ENCODE measurements around the gene LHPP. TPM values are rescaled to one million over a fixed set of nuclear protein-coding genes. Genes with fewer than 3 reads are reported as not detected.

Gene LHPP
- total and polyA plus RNA-seq, 2 experiments from 2014 or later: 27.4 to 40.2 TPM

GRCh38 chr10:124436191-124436638 is 25.4 kb upstream of the LHPP start:
- no peak for DNase-seq (ENCODE audit: low spot score)
- Mint-ChIP-seq H3K27me3 (ENCODE audit: insufficient read depth, low read depth, poor library complexity) (peaks cover 3% of the 10 kb centered on the region), H3K9me3 (no peaks in the 10 kb centered on the region), H3K4me1 (no peaks in the 10 kb centered on the region), H3K27ac (no peak overlapping the region), H3K4me3 (no peak overlapping the region), H3K36me3 (ENCODE audit: low read depth) (no peaks in the 10 kb centered on the region)
- Histone ChIP-seq H2AFZ (no peak overlapping the region), H3K4me2 (no peak overlapping the region), H3K79me2 (replicated peaks; ENCODE audit: insufficient read depth) (no peaks in the 10 kb centered on the region), H3K9me2 (ENCODE audit: insufficient read depth) (no peaks in the 10 kb centered on the region), H4K20me1 (replicated peaks; ENCODE audit: insufficient read depth) (no peaks in the 10 kb centered on the region), H3K27me3 (ENCODE audit: insufficient read depth) (no peaks in the 10 kb centered on the region), H3K4me1 (ENCODE audit: insufficient read depth) (no peaks in the 10 kb centered on the region), H3K36me3 (ENCODE audit: insufficient read depth) (no peaks in the 10 kb centered on the region), H3K4me3 (no peak overlapping the region), H3K27ac (ENCODE audit: low read depth) (no peak overlapping the region), H3F3A (replicated peaks; ENCODE audit: low read depth) (no peaks in the 10 kb centered on the region)
- ATAC-seq: no peak
- TF ChIP-seq ZNF331 (CRISPR knock-in tag; IDR thresholded peaks at IDR 0.05; ENCODE audit: low read depth) (no peak), CTCF (conservative IDR thresholded peaks at IDR 0.05; ENCODE audit: low read depth in 2 of 2) (no peak), ETS1 (IDR thresholded peaks at IDR 0.05) (no peak), REST (IDR thresholded peaks at IDR 0.05; ENCODE audit: unreplicated experiment) (no peak), JUNB (IDR thresholded peaks at IDR 0.05; ENCODE audit: unreplicated experiment) (no peak), POLR2AphosphoS5 (IDR thresholded peaks at IDR 0.05; ENCODE audit: low read depth) (no peak), EZH2phosphoT487 (IDR thresholded peaks at IDR 0.05; ENCODE audit: unreplicated experiment) (no peak), NANOG (IDR thresholded peaks at IDR 0.05; ENCODE audit: borderline replicate concordance) (no peak), CREB1 (CRISPR knock-in tag; IDR thresholded peaks at IDR 0.05; ENCODE audit: low read depth) (no peak), EZH2 (IDR thresholded peaks at IDR 0.05; ENCODE audit: low read depth, unreplicated experiment) (no peak), ZNF462 (CRISPR knock-in tag; IDR thresholded peaks at IDR 0.05) (no peak), ZNF114 (CRISPR knock-in tag; IDR thresholded peaks at IDR 0.05) (no peak), STAT1 (IDR thresholded peaks at IDR 0.05; ENCODE audit: unreplicated experiment) (no peak)

Data from GM23338 (cell line).